Measurements from ENCODE around the gene COMMD7.

DNA sequence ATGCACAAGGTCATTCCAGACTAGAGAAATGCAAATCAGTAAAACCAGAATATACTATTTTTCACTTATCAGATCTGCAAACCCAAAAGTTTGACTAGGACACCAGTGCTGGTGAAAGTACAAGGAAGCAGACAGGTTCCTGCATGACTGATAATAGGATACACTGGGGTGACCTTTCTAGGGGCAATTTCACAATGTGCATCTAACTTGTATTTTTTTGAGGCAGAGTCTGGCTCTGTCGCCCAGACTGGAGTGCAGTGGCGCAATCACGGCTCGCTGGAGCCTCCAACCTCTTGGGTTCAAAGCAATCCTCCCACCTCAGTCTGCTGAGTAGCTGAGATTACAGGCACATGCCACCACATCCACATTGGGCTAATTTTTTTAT lies 11.4 kb downstream of the COMMD7 start:
- TF ChIP-seq SP1 (IDR thresholded peaks at IDR 0.05; ENCODE audit: low read depth) (no peak), POLR2AphosphoS5 (IDR thresholded peaks at IDR 0.05; ENCODE audit: low read depth, low read length) (no peak), EZH2 (IDR thresholded peaks at IDR 0.05) (no peak), EGR1 (IDR thresholded peaks at IDR 0.05; ENCODE audit: low read depth) (no peak), SIN3A (IDR thresholded peaks at IDR 0.05; ENCODE audit: low read depth) (no peak), SRF (IDR thresholded peaks at IDR 0.05; ENCODE audit: low read depth) (no peak), YY1 (IDR thresholded peaks at IDR 0.05; ENCODE audit: extremely low read depth, insufficient replicate concordance, low read depth, low read length) (no peak), ELF1 (IDR thresholded peaks at IDR 0.05; ENCODE audit: borderline replicate concordance, low read depth) (no peak)
- TF ChIP-seq, protein P1, sequence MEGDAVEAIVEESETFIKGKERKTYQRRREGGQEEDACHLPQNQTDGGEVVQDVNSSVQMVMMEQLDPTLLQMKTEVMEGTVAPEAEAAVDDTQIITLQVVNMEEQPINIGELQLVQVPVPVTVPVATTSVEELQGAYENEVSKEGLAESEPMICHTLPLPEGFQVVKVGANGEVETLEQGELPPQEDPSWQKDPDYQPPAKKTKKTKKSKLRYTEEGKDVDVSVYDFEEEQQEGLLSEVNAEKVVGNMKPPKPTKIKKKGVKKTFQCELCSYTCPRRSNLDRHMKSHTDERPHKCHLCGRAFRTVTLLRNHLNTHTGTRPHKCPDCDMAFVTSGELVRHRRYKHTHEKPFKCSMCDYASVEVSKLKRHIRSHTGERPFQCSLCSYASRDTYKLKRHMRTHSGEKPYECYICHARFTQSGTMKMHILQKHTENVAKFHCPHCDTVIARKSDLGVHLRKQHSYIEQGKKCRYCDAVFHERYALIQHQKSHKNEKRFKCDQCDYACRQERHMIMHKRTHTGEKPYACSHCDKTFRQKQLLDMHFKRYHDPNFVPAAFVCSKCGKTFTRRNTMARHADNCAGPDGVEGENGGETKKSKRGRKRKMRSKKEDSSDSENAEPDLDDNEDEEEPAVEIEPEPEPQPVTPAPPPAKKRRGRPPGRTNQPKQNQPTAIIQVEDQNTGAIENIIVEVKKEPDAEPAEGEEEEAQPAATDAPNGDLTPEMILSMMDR (IDR thresholded peaks at IDR 0.05 in 2 of 3, conservative IDR thresholded peaks at IDR 0.05 in 1 of 3; ENCODE audit: borderline replicate concordance in 1 of 3, insufficient read depth in 1 of 3, low read depth in 2 of 3, low read length in 2 of 3), result no peak

All from HCT116 (cell line).